ENCODE measurements around the gene MYO7B.

DNA sequence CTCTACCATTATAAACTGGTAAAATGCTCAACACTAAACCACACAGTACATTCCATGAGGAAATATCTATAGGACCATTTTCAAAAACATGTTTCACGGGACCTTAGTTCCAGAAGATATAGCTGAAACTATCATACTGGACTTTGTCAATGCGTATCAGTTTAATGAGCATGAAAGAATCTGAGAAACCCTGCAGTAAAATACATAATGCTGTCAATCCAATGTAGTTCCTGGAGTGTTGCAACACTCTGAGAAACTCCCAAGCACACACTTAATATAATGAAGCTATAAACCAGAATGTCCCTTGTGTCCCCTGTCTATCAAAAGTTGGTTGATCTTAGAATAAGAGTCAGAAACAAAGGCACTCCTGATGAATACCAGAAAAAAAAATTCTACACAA is 25.4 kb upstream of the MYO7B start:
- TF ChIP-seq, protein P1, sequence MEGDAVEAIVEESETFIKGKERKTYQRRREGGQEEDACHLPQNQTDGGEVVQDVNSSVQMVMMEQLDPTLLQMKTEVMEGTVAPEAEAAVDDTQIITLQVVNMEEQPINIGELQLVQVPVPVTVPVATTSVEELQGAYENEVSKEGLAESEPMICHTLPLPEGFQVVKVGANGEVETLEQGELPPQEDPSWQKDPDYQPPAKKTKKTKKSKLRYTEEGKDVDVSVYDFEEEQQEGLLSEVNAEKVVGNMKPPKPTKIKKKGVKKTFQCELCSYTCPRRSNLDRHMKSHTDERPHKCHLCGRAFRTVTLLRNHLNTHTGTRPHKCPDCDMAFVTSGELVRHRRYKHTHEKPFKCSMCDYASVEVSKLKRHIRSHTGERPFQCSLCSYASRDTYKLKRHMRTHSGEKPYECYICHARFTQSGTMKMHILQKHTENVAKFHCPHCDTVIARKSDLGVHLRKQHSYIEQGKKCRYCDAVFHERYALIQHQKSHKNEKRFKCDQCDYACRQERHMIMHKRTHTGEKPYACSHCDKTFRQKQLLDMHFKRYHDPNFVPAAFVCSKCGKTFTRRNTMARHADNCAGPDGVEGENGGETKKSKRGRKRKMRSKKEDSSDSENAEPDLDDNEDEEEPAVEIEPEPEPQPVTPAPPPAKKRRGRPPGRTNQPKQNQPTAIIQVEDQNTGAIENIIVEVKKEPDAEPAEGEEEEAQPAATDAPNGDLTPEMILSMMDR (IDR thresholded peaks at IDR 0.05; ENCODE audit: poor library complexity), result no peak
- no peak for TF ChIP-seq EZH2 (IDR thresholded peaks at IDR 0.05; ENCODE audit: borderline replicate concordance)

All from hepatocyte (in vitro differentiated cells).